WI38 (cell line): Measurements from ENCODE around the gene NUB1.

Experiments used
- H3K4me3 ChIP-seq: 2 replicates; pipeline ENCODE4 v1.5.1; 2011; ENCODE audit warnings: low read depth, mild to moderate bottlenecking, control low read depth, low read length
- TF ChIP-seq, protein P1 (sequence below): IDR thresholded peaks from 2 replicates; pipeline ENCODE4 v1.5.1; 2012; ENCODE audit warnings: low read depth, mild to moderate bottlenecking, control low read depth, low read length

Gene NUB1

GRCh38 chr7:151345576-151346469 lies 4.2 kb downstream of the NUB1 start:
- TF ChIP-seq, protein P1, sequence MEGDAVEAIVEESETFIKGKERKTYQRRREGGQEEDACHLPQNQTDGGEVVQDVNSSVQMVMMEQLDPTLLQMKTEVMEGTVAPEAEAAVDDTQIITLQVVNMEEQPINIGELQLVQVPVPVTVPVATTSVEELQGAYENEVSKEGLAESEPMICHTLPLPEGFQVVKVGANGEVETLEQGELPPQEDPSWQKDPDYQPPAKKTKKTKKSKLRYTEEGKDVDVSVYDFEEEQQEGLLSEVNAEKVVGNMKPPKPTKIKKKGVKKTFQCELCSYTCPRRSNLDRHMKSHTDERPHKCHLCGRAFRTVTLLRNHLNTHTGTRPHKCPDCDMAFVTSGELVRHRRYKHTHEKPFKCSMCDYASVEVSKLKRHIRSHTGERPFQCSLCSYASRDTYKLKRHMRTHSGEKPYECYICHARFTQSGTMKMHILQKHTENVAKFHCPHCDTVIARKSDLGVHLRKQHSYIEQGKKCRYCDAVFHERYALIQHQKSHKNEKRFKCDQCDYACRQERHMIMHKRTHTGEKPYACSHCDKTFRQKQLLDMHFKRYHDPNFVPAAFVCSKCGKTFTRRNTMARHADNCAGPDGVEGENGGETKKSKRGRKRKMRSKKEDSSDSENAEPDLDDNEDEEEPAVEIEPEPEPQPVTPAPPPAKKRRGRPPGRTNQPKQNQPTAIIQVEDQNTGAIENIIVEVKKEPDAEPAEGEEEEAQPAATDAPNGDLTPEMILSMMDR, result no peak
- H3K4me3 ChIP-seq, result no peak overlapping the region

DNA sequence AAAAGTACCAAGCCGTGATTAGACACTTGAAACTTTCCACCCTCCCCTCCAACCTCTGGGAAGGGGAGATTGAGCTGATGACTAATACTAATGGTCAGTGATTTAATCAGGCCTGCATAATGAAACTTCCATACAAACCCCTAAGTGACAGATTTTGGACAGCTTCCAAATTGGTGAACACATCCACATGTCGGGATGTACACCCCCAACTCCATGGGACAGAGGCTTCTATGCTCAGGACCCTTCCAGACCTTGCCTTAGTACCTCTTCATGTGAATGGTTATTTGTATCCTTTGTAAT lies 4.8 kb downstream of the NUB1 start:
- TF ChIP-seq, protein P1, result no peak
- no peak overlapping the region for H3K4me3 ChIP-seq

GRCh38 chr7:151347200-151347599 lies 5.6 kb downstream of the NUB1 start:
- TF ChIP-seq, protein P1, result no peak
- no peak overlapping the region for H3K4me3 ChIP-seq

- TF ChIP-seq, protein P1, result no peak
- no peak overlapping the region for H3K4me3 ChIP-seq
Measured at GRCh38 chr7:151348970-151349369, 7.4 kb downstream of the NUB1 start.

- TF ChIP-seq, protein P1, result no peak
- no peak overlapping the region for H3K4me3 ChIP-seq
Measured at GRCh38 chr7:151349507-151349853, 7.9 kb downstream of the NUB1 start.

DNA sequence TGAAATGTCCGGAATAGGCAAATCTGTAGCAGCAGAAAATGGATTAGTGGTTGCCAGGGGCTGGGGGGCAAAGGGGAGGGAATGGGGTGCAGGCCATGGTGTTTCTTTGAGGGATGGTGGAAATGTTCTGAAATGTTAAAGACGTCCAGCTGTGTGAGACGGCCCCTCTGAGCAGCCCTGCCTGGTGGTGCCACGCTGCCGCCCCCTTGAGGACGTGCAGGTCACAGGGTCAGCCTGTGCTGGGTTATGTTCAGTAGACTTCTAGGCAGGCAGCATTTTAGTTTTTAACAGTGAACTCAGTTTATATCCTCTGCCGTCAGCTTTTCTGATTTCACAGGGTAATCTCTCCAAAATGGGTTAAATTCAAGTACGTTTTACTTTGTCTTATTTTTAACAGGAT lies 9.4 kb downstream of the NUB1 start:
- no peak overlapping the region for H3K4me3 ChIP-seq
- TF ChIP-seq, protein P1, result peak; percentile 26; the same call in 1 of the 2 replicates

GRCh38 chr7:151351967-151352366 lies 10.4 kb downstream of the NUB1 start:
- H3K4me3 ChIP-seq, result no peak overlapping the region
- TF ChIP-seq, protein P1, result no peak
